Measurements from ENCODE around the gene KRT40. TPM values are rescaled to one million over a fixed set of nuclear protein-coding genes. Genes with fewer than 3 reads are reported as not detected.

The KRT40 gene
- total RNA-seq, 1 experiment from 2014 or later = not detected

- Histone ChIP-seq H3K79me2 (ENCODE audit: insufficient read depth, low read length) (no peaks in the 10 kb centered on the region), H3K4me3 (replicated peaks in 1 of 2; ENCODE audit: low read depth in 1 of 2, low read length in 2 of 2) (no peak overlapping the region), H3K9me3 (ENCODE audit: control insufficient read depth in 1 of 2, insufficient read depth in 1 of 2, low read depth in 1 of 2, low read length in 2 of 2) (peaks cover 0 to 4% of the 10 kb centered on the region in 2 experiments; a peak in 1 of 4 replicates), H3K4me2 (ENCODE audit: low read length) (peak overlapping the region; percentile 9; the same call in 1 of the 2 replicates), H4K20me1 (ENCODE audit: insufficient read depth) (no peaks in the 10 kb centered on the region), H2AFZ (ENCODE audit: low read depth, low read length, poor library complexity, severe bottlenecking) (no peak overlapping the region), H3K27ac (ENCODE audit: low read depth, low read length) (no peak overlapping the region), H3K9ac (ENCODE audit: low read length) (0 out of 2 replicates have a peak overlapping the region, but pooled peaks have one; percentile 21), H3K36me3 (ENCODE audit: control insufficient read depth in 1 of 2, insufficient read depth in 2 of 2, low read length in 2 of 2) (0 out of 4 replicates have a peak, but pooled peaks cover 0 to 10% of the 10 kb centered on the region in 2 experiments), H3K27me3 (ENCODE audit: insufficient read depth, low read length) (no peaks in the 10 kb centered on the region), H3K9me2 (ENCODE audit: insufficient read depth) (no peaks in the 10 kb centered on the region), H3K4me1 (ENCODE audit: control insufficient read depth in 1 of 2, insufficient read depth in 2 of 2, low read length in 2 of 2) (peaks cover 25 to 65% of the 10 kb centered on the region in 2 experiments)
- ChIA-PET CTCF (no interaction called here), RAD21 (ENCODE audit: low non-redundant PET in 1 of 2, low total read pairs in 2 of 2, uncharacterized antibody in 2 of 2, unreplicated experiment in 2 of 2) (no interaction called here), POLR2A (no interaction called here)
- intact Hi-C loops (cut with micrococcal nuclease) = no loop called here
- DNase-seq (ENCODE audit: low read depth, low spot score) (no peak), ATAC-seq (no peak)
- TF ChIP-seq EZH2phosphoT487 (IDR thresholded peaks at IDR 0.05; ENCODE audit: borderline replicate concordance) (no peak), CBX3 (IDR thresholded peaks at IDR 0.05; ENCODE audit: low read depth) (no peak), ATF3 (IDR thresholded peaks at IDR 0.05) (no peak)
- TF ChIP-seq, protein P1, sequence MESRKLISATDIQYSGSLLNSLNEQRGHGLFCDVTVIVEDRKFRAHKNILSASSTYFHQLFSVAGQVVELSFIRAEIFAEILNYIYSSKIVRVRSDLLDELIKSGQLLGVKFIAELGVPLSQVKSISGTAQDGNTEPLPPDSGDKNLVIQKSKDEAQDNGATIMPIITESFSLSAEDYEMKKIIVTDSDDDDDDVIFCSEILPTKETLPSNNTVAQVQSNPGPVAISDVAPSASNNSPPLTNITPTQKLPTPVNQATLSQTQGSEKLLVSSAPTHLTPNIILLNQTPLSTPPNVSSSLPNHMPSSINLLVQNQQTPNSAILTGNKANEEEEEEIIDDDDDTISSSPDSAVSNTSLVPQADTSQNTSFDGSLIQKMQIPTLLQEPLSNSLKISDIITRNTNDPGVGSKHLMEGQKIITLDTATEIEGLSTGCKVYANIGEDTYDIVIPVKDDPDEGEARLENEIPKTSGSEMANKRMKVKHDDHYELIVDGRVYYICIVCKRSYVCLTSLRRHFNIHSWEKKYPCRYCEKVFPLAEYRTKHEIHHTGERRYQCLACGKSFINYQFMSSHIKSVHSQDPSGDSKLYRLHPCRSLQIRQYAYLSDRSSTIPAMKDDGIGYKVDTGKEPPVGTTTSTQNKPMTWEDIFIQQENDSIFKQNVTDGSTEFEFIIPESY (IDR thresholded peaks at IDR 0.05; ENCODE audit: extremely low read depth, insufficient replicate concordance, low read length) = no peak
- TF ChIP-seq, protein P2, sequence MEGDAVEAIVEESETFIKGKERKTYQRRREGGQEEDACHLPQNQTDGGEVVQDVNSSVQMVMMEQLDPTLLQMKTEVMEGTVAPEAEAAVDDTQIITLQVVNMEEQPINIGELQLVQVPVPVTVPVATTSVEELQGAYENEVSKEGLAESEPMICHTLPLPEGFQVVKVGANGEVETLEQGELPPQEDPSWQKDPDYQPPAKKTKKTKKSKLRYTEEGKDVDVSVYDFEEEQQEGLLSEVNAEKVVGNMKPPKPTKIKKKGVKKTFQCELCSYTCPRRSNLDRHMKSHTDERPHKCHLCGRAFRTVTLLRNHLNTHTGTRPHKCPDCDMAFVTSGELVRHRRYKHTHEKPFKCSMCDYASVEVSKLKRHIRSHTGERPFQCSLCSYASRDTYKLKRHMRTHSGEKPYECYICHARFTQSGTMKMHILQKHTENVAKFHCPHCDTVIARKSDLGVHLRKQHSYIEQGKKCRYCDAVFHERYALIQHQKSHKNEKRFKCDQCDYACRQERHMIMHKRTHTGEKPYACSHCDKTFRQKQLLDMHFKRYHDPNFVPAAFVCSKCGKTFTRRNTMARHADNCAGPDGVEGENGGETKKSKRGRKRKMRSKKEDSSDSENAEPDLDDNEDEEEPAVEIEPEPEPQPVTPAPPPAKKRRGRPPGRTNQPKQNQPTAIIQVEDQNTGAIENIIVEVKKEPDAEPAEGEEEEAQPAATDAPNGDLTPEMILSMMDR (IDR thresholded peaks at IDR 0.05 in 2 of 3, conservative IDR thresholded peaks at IDR 0.05 in 1 of 3; ENCODE audit: borderline replicate concordance in 1 of 3, insufficient read depth in 1 of 3, low read depth in 2 of 3, low read length in 2 of 3) = no peak
- BruUV-seq (replicated peaks) = no TSS peak
Observed at GRCh38 chr17:40945414-40945813, 38.7 kb downstream of the KRT40 start.

Measured in HCT116 (cell line).